ENCODE results near the gene AJAP1. TPM values are rescaled to one million over a fixed set of nuclear protein-coding genes. Genes with fewer than 3 reads are reported as not detected.

AJAP1 gene
- polyA plus RNA-seq, 1 donor from 2014 or later, result 7.9 TPM

DNA sequence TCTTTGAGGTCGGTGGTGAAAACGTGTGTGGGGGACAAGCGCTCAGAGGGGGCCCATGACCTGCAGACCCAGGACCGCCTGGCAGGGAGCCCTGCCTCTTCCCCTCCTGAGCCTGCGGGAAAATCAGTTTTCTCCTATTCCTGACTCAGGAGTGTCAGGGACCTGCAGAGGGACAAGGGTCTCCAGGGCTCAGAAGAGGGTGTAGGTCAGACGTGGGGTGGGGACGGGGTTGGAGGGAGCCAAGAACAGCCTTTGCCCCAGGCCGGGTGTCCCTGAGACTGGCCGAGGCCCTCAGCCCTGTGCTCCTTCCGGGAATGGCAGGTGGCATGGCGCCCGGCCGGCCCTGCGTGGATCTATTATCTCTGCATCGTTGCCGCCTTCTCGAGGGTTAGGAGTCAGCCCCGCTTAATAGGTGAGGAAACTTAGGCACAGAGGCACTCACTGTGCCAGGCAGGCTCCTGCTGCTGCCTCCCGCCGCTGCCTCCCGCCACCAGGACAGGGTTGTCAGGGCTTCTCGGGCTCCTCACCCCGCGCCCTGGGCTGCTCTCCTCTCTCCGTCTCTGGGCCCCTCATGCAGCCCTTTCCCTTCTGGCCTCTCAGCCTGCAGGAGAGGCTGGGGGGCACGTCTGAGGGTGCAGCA, 37.5 kb downstream of the AJAP1 start:
- Histone ChIP-seq H2AFZ (ENCODE audit: low read depth, low read length) (no peak overlapping the region), H4K20me1 (ENCODE audit: insufficient read depth) (no peaks in the 10 kb centered on the region), H3K4me2 (ENCODE audit: low read length) (no peak overlapping the region), H3K9ac (ENCODE audit: low read length) (no peak overlapping the region), H3K9me2 (ENCODE audit: insufficient read depth, low read length) (no peaks in the 10 kb centered on the region), H3K79me2 (replicated peaks; ENCODE audit: insufficient read depth, low read length) (no peaks in the 10 kb centered on the region), H3K36me3 (ENCODE audit: insufficient read depth, low read length) (no peaks in the 10 kb centered on the region), H3K27ac (ENCODE audit: low read length) (no peak overlapping the region), H3K4me3 (ENCODE audit: low read length) (no peak overlapping the region), H3K9me3 (ENCODE audit: low read length) (no peaks in the 10 kb centered on the region), H3F3A (ENCODE audit: insufficient read depth, low read length, poor library complexity, severe bottlenecking) (no peaks in the 10 kb centered on the region), H3K27me3 (ENCODE audit: insufficient read depth, low read depth, low read length) (no peaks in the 10 kb centered on the region)
- TF ChIP-seq EP300 (conservative IDR thresholded peaks at IDR 0.05; ENCODE audit: poor library complexity, severe bottlenecking) (no peak), EZH2 (IDR thresholded peaks at IDR 0.05; ENCODE audit: borderline replicate concordance, insufficient read depth, low read length, poor library complexity, severe bottlenecking) (no peak), RAD21 (conservative IDR thresholded peaks at IDR 0.05) (no peak), TAF1 (IDR thresholded peaks at IDR 0.05; ENCODE audit: low read depth) (no peak), SMC3 (conservative IDR thresholded peaks at IDR 0.05; ENCODE audit: poor library complexity) (no peak), MXI1 (conservative IDR thresholded peaks at IDR 0.05; ENCODE audit: poor library complexity, severe bottlenecking) (no peak), POLR2AphosphoS5 (IDR thresholded peaks at IDR 0.05) (no peak)
- TF ChIP-seq, protein P1, sequence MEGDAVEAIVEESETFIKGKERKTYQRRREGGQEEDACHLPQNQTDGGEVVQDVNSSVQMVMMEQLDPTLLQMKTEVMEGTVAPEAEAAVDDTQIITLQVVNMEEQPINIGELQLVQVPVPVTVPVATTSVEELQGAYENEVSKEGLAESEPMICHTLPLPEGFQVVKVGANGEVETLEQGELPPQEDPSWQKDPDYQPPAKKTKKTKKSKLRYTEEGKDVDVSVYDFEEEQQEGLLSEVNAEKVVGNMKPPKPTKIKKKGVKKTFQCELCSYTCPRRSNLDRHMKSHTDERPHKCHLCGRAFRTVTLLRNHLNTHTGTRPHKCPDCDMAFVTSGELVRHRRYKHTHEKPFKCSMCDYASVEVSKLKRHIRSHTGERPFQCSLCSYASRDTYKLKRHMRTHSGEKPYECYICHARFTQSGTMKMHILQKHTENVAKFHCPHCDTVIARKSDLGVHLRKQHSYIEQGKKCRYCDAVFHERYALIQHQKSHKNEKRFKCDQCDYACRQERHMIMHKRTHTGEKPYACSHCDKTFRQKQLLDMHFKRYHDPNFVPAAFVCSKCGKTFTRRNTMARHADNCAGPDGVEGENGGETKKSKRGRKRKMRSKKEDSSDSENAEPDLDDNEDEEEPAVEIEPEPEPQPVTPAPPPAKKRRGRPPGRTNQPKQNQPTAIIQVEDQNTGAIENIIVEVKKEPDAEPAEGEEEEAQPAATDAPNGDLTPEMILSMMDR (IDR thresholded peaks at IDR 0.05; ENCODE audit: poor library complexity, severe bottlenecking), result no peak
- TF ChIP-seq, protein P2, sequence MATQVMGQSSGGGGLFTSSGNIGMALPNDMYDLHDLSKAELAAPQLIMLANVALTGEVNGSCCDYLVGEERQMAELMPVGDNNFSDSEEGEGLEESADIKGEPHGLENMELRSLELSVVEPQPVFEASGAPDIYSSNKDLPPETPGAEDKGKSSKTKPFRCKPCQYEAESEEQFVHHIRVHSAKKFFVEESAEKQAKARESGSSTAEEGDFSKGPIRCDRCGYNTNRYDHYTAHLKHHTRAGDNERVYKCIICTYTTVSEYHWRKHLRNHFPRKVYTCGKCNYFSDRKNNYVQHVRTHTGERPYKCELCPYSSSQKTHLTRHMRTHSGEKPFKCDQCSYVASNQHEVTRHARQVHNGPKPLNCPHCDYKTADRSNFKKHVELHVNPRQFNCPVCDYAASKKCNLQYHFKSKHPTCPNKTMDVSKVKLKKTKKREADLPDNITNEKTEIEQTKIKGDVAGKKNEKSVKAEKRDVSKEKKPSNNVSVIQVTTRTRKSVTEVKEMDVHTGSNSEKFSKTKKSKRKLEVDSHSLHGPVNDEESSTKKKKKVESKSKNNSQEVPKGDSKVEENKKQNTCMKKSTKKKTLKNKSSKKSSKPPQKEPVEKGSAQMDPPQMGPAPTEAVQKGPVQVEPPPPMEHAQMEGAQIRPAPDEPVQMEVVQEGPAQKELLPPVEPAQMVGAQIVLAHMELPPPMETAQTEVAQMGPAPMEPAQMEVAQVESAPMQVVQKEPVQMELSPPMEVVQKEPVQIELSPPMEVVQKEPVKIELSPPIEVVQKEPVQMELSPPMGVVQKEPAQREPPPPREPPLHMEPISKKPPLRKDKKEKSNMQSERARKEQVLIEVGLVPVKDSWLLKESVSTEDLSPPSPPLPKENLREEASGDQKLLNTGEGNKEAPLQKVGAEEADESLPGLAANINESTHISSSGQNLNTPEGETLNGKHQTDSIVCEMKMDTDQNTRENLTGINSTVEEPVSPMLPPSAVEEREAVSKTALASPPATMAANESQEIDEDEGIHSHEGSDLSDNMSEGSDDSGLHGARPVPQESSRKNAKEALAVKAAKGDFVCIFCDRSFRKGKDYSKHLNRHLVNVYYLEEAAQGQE (IDR thresholded peaks at IDR 0.05; ENCODE audit: borderline replicate concordance), result no peak

DNA sequence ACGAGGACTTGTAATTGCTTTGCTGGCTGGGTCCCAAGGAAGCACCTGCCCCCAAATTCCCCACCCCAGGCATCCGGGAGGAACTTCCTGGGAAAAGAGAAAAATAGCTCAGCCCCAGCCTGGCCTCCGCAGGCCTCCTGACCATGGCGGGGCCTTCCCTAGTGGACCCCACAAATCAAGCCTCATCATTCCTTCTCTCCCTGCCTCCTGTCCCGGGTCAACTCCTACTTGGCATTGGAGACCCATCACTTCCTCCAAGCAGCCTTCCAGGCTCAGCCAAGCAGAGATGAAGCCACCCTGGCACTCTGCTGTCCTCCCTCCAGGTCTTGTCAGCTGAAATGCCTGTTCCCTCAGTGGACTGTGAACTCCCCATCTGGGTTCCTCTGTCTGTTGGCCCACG, 38.0 kb downstream of the AJAP1 start:
- Histone ChIP-seq H2AFZ (ENCODE audit: low read depth, low read length) (no peak overlapping the region), H3K27ac (ENCODE audit: low read length) (no peak overlapping the region), H3K79me2 (replicated peaks; ENCODE audit: insufficient read depth, low read length) (no peaks in the 10 kb centered on the region), H3K36me3 (ENCODE audit: insufficient read depth, low read length) (no peaks in the 10 kb centered on the region), H3K27me3 (ENCODE audit: insufficient read depth, low read depth, low read length) (no peaks in the 10 kb centered on the region), H3F3A (ENCODE audit: insufficient read depth, low read length, poor library complexity, severe bottlenecking) (no peaks in the 10 kb centered on the region), H4K20me1 (ENCODE audit: insufficient read depth) (no peaks in the 10 kb centered on the region), H3K9me2 (ENCODE audit: insufficient read depth, low read length) (no peaks in the 10 kb centered on the region), H3K4me3 (ENCODE audit: low read length) (no peak overlapping the region), H3K9me3 (ENCODE audit: low read length) (no peaks in the 10 kb centered on the region), H3K4me2 (ENCODE audit: low read length) (no peak overlapping the region), H3K9ac (ENCODE audit: low read length) (no peak overlapping the region)
- TF ChIP-seq SMC3 (conservative IDR thresholded peaks at IDR 0.05; ENCODE audit: poor library complexity) (no peak), EP300 (conservative IDR thresholded peaks at IDR 0.05; ENCODE audit: poor library complexity, severe bottlenecking) (no peak), TAF1 (IDR thresholded peaks at IDR 0.05; ENCODE audit: low read depth) (no peak), MXI1 (conservative IDR thresholded peaks at IDR 0.05; ENCODE audit: poor library complexity, severe bottlenecking) (no peak), POLR2AphosphoS5 (IDR thresholded peaks at IDR 0.05) (no peak), EZH2 (IDR thresholded peaks at IDR 0.05; ENCODE audit: borderline replicate concordance, insufficient read depth, low read length, poor library complexity, severe bottlenecking) (no peak), RAD21 (conservative IDR thresholded peaks at IDR 0.05) (no peak)
- TF ChIP-seq, protein P2 (IDR thresholded peaks at IDR 0.05; ENCODE audit: borderline replicate concordance), result no peak
- TF ChIP-seq, protein P1 (IDR thresholded peaks at IDR 0.05; ENCODE audit: poor library complexity, severe bottlenecking), result no peak

All from neural cell (in vitro differentiated cells).